ENCODE data around the gene KCTD12.
"Not testable (repeated sequence)": the region's sequence is repeated elsewhere in the genome, so short reads cannot be mapped to it uniquely, and the experiment has no call there.

KCTD12 gene

DNA sequence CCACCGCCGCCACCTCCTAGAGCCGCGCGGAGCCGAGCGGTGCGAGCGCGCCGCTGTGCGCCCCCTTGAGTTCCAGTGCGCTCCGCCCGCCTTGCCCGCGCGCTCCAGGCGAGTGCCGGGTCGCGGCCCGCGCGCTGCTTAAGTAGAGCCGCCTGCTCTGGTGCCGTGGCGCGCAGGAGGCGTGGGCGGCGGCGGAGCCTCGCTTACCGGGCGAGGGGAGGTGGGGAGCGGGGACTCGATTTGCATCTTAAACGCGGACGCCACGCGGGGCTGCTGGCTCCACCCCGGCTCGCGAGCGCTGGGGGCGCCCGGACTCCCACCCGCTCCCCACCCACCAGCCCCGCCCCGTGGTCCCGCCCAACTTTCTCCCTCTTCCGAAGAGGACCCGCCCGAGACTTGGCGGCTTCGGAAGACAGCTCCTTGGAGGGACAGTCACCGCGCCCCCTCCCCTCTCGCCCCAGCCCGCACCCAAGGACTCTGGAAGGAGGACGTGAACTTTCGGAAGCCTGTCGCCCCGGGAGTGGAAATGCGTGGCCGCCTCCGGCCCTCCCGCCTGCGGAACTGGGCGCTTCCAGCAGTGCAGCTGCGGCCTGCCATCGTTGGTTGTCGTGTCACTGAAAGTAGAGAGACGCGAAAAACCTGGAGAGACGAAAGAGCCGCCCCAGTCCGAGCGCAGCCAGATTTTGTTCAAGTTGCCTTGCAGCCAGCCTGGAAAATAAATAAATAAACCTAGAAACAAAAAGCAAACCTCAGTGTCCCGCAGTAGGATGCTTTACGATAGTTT is at the start of gene KCTD12:
TSS of gene KCTD12 (minus strand) at position 114 of the 784 bp plus-strand sequence. CDS start 257 bp downstream, outside the sequence.
- DNase-seq = peak; percentile 96

DNA sequence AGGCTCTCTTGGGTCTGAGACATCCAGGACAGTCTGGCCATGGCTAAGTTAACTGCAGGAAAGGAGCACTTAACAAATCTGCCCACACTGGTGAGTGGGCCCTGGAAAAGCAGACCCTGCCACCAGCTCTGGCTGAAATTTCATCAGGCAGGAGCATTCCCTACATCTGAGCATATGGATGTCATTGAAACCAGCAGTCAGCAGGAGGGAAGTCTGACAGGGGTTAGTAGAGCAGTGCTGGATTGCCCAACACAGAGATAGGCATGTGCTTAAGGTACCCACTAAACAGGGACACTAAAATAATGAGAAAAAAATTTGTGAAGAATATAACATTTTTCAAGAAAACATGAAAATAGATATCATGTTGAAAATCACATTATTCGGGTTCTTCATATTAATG is 48.5 kb upstream of the KCTD12 start:
- DNase-seq = no peak

DNA sequence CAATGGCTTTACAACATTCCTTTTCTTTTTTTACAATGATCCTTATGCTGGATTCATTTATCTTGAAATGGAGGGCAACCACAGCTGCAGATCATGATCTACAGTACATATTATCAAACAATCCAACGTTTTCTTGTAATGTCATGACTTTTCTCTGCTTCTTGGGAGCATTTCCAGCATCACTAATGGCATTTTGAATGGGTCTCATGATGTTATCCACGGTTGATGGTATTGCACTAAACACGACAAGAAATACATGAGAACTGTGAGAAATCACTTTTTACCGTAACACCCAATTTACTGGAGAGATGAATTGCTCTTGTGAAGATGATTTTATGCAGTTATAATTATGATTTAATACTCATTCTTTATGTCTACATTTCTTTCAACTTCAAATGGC is 45.9 kb upstream of the KCTD12 start:
- DNase-seq = no peak

DNA sequence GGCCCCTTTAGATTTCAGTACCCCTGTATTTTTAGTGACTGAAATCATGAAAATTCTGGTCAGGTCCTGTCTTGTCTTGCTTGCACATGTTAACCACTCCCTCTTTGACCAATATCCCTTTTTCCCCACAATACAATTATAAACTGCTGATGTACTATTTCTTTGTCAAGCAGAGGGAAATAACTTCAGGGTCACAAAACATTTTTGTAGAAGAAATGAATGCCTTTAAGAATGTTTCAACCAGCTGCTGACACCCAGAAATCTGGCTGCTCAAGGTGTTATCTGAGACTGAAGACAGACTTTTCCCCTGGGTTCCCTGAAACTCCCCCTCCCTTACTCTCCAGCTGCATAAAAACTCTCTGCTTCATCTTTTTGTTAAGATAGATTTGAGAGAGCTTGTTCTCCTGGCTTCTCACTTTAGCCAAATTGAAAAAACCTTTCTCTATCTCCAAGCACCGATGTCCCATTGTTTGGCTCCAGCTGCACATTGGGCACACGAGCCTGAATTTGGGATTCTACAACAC is 43.7 kb upstream of the KCTD12 start:
- DNase-seq = no peak

DNA sequence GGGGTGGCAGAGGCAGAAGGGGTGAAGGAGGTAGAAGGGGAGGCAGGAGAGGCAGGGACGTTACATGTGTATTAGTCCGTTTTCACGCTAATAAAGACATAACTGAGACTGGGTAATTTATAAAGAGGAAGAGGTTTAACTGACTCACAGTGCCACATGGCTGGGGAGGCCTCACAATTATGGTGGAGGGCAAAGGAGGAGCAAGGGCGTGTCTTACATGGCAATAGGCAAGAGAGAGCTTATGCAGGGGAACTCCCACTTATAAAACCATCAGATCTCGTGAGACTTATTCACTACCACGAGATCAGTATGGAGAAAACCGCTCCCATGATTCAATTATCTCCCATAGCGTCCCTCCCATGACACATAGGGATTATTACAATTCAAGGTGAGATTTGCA is 43.1 kb upstream of the KCTD12 start:
- no peak for DNase-seq

DNA sequence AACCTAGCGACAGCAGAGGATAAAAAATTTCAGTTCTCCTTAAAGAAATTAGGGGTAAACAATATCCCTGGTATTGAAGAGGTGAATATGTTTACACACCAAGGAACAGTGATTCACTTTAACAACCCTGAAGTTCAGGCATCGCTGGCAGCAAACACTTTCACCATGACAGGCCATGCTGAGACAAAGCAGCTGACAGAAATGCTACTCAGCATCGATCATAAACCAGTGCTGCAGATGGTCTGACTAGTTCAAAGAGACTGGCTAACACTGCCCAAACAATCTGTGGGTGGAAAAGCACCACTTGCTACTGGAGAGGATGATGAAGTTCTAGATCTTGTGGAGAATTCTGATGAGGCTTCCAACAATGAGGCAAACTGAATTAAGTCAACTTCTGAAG is 42.3 kb upstream of the KCTD12 start:
- no peak for DNase-seq

DNA sequence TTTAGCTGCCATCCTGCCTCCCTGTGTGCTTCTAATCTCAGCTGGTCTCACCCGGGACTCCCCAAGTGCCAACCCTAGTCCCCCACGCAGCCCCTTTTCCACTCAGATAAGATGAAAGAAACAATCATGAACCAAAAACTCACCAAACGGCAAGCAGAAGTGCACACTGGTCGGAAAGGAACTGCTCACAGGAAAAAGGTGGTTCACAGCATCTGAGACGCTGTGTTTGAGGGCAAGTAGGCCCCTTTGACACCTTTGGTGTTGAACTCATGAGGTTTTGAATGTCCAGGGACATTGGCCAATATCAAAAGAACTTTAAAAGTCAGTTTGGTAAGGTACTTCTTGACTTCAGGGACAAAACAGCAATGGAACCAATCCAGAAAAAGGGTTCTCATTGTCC is 41.8 kb upstream of the KCTD12 start:
- no peak for DNase-seq

DNA sequence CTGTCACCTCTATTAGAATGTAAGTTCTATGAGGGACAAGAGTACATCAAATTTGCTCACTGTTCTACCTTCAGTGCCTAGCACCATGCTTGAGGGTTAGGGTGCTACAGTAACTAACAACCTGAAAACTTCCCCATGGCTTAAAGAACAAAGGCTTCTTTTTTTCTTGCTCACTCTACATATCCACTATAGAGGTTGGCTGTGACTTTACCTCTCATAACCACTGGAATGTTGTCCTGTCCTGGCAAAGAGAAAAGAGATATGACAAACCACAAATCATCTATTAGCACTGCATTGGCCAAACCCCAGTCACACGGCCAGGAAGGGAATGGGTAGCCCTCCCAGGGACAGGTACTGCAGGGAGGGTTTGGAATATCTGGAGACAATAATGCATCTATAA is 38.9 kb upstream of the KCTD12 start:
- DNase-seq = no peak

DNA sequence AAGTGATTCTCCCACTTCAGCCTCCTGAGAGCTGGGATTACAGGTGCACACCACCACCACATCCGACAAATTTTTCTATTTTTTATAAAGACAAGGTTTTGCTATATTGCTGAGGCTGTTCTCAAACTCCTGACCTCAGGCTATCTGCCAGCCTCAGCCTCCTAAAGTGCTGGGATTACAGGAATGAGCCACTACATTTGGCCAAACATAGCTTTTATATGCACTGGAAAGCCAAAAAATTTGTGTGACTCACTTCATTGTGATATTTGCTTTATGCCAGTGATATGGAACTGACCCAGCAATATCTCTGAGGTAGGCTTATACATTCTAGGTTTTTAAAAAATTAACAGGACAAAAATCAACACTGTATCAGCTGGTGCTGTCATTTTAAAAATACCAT is 35.3 kb upstream of the KCTD12 start:
- DNase-seq = no peak

DNA sequence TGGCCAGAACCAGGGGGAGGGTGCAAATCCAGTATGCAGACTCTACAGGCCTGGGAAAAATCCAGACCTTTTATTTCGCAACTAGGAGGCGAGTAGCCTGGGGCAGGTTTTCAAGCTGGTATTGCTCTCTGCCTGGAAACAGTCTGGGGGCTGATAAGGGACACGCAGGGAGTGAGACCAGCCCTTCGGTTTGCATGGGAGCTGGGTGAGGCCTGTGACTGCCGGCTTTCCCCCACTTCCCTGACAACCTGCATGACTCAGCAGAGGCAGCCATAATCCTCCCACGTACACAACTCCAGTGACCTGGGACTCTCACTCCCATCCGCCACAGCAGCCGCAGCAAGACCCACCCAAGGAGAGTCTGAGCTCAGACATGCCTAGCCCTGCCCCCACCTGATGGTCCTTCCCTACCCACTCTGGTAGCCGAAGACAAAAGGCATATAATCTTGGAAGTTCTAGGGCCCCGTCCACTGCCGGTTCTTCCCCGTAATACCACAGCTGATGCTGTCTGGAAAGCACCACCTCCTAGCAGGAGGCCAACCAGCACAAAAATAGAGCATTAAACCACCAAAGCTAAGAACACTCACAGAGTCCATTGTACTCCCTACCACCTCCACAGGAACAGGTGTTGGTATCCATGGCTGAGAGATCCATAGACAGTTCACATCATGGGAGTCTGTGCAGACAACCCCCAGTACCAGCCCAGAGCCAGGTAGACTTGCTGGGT is 31.7 kb upstream of the KCTD12 start:
- DNase-seq = not testable (repeated sequence)

DNA sequence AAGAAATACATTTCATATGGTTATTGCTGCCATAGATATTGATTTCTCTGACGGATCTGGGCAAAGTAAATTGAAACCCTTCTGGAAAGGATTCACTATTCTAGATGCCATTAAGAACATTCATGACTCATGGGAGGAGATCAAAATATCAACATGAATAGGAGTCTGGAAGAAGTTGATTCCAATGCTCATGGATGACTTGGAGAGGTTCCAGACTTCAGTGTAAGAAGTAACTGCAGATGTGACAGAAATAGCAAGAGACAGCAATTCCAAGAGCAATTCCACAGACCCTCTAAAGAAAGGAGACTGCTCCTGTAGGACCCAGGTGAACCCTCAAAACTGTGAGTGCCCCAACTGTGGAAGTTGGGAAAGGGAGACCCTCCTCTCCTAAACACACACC is 30.9 kb upstream of the KCTD12 start:
- no peak for DNase-seq

DNA sequence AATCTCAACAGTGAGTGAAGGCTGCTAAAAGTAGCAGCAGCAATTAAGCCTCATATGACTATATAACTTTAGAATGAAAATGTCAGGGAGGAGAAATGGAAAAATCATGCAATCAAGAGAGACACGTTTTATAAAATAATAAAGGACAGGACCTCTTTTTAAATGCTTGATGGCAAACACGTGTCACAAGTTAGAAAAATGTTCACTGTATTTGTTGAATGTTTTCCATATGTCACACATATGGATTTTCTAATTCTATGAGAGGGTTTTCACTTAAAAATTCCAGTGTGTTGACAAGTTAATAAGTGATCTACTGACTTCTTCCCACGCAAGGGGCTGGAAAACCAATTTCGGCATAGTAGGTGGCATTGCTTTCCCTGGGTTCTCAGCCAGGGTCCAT is 27.7 kb upstream of the KCTD12 start:
- DNase-seq = no peak

DNA sequence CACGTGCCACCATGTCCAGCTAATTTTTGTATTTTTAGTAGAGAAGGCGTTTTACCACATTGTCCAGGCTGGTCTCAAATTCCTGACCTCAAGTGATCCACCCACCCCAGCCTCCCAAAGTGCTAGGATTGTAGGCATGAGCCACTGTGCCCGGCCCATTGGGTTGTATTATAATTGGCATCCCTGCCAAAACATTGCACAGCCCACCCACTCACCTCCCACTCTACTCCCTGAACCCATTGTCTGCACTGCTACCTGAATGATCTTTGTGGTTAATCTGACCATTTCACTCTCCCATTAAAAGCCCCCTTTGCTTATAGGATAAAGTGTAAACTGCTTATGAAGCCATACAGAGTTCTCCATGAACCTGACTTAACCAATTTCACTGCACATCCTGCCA is 26.3 kb upstream of the KCTD12 start:
- no peak for DNase-seq

DNA sequence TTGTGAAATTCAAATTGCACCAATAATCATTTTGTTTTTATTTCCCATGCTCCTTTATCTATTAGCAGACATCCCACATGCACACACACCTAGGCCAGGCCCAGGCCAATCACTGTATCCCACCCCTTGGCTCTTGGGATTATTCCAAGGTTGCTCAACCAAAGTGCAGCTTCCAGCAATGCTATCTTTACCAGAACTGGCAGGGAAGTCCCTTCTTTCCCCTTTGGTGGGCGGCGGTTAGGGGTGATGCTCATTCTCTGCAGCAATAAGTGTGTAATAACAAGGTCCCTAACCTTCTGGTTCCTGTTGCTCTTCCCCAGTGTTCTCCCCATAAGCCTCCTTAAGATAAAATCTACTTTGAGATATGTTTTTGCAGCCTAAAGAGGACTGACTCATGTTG is 18.3 kb upstream of the KCTD12 start:
- DNase-seq = no peak

DNA sequence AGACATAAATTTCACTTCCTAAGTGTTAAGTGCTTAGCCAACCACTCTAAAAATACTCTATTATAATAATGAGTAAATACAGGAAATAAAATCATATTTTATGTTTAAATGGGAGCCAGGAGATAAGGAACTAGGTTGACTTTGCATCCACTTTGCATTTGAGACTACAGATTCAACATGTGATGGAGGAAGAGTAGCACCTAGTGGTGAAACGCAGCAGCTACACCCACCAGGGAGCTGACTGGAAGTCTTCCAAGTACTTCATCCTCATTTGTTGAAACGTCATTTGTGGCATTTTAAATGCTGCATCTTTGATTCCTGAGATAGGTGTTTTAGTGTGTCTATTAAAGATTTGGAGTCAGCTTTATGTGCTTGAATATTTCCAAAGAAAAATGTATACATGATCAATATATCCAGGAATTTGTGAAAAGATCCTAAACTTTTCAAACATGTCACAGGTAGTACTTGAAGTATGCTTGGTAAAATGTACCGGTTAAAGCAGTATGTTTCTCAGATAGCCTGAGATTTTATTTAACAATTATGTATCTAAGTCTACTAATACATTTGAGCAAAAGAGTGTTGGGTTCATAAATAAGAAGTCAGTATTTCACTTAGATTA is 17.4 kb upstream of the KCTD12 start:
- peak; percentile 74 for DNase-seq

DNA sequence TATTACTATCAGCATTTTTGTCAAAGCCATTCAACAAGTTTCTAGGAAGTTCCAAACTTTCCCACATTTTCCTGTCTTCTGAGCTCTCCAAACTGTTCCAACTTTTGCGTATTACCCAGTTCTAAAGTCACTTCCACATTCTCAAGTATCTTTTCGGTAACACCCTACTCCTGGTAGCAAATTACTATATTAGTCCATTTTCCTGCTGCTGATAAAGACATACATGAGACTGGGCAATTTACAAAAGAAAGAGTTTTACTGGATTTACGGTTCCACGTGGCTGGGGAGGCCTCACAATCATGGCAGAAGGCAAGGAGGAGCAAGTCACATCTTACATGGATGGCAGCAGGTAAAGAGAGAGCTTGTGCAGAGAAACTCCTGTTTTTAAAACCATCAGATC is 12.9 kb upstream of the KCTD12 start:
- not testable (repeated sequence) for DNase-seq

DNA sequence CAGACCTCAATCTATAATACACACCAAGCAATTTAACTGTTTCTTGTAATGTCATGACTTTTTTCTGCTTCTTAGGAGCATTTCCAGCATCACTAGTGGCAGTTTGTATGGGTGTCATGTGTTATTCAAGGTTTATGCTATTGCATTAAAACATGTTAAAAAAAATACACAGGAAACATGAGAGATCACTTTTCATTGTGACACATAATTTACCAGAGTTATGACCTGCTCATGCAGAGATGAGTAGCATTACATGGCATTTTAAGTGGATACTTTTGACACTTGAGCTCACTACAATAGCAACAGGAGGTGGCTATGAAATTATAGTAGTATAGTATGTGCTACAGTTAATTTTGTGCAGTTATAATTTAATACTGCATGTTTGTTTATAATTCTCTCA is 11.0 kb upstream of the KCTD12 start:
- not testable (repeated sequence) for DNase-seq

DNA sequence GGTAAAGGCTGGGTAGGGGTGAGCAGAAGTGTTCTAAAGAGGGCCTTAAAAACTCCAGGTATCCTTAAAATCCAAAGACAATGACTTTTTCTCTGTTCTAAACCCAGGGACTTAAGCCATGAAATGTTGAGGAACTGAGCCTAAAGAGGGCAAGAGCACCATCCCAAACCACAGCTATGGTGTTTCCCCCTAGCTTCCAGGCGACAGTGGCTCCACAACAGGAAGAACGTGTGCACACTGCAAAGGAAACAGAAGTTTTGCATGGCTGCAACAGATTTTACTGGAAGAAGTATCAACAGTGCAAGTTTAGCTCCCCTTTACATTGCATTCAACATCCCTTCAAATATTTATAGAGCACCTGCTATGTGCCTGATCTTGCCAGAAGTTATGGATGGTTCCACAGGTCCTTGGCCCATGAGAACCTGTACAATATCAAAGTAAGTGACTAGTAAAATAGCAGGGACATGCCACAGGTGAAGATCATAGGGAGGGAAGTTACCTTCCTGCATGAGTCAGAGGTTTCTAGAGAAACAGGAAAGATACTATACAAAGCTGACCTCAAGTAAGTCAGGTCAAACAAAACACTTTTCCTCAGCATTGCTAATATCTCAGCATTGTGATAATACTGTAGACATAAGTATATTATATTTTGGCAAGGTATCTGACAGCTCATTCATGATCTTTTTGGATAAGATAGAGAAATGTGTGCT is 8.4 kb upstream of the KCTD12 start:
- no peak for DNase-seq

DNA sequence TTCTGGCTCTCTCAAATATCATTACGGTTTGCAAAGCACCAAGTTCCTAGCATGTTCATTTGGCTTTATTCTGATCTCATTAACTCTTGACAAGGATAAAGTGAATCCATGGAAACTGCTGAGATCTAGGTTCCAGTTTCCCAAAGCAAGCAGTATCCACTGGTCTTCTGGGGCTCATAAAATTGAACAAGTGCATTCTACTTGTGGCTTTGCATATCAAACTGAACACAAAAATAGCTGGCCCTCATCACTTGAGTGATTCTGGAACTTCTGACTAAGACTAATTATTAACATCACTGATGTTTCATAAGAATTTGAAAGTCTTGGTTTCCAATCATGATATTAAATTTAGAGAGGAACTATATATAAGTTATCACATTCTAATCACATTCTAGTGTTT is 6.3 kb upstream of the KCTD12 start:
- DNase-seq = no peak

DNA sequence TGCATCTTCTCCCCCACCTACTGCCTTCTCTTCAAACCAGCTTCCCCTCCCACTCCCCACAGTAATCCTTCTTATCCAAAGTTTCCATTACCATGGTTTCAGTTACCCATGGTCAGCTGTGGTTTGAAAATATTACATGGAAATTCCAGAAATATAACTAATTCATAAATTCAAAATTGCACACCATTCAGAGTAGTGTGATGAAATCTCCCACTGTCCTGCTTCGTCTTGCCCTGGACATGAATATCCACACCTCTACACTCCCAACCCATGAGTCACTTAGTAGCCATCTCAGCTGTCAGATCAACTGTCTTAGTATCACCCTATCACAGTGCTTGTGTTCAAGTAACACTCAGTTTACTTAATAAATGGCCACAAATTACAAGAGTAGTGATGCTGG is 3.8 kb upstream of the KCTD12 start:
- no peak for DNase-seq

DNA sequence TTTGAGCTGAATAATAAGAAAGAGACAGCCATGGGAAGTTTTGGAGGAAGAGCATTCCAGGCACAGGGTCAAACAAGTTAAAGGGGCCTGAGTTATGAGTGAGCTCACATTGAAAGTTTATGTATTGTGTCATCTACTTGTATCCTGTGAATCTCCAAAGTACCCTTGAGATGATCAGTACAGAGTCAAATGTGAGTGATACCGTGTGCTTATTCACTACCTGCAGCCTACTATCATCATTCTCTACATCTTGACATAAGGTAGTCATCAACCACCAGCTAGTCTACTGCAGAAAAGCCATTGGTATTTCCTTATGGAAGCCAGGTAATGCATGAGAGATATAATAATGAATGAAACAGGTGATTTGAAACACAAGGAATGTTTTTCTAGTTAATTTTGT is 3.0 kb upstream of the KCTD12 start:
- DNase-seq = no peak

DNA sequence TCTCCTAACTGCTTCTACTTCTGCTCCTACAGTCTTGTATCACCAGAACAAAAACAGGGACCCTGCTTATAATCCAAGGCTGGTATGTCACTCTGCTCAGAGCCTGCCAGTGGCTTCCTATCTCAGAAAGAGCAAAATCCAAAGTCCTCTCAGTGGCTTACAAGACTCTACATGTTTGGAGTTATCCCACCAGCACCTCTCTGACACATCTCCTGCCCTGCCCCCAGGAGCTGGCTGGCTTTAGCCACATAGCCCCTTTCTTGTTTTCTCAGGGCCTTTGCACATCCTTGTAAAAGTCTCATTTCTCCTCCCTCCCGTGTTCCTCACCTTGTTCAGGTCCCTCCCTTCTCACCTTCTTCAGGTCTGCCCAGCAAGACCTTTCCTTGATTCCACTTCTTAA is 2.2 kb upstream of the KCTD12 start:
- no peak for DNase-seq

DNA sequence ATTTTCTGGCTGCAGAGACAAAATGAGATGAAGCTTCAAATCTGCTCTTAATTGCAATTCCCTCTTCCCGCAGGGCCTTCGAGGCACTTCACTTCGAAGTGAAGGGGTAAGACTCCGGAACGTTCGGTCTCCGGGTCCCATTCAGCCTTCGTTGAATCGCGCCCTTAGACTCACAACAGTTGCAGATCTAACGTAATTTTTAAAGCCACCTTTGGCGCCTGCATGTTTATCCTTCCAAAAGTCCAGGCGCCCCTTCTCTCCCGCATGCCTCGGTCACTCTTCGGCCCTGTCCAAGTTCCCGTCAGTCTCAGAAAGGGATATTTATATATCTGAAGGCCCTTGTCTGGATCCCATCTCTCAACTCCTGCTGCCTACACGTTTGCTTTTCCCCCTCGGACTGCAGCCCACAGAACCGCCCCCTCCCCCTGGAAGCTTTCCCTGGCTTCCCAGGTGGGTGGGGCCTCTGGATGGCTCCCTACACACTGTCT is 915 bp upstream of the KCTD12 start:
- no peak for DNase-seq

Measured in right forelimb (tissue), 1 donor.